Right lobe of liver (tissue), 6 donors: ENCODE data around the gene DPM1. TPM values are rescaled to one million over a fixed set of nuclear protein-coding genes. Genes with fewer than 3 reads are reported as not detected.

ENCODE experiments used
- ATAC-seq, 4 donors: fragments of 200-7000 bp; cut with Tn5 transposase; one replicate each; pipeline ENCODE4 v1.9.1; 2020; ENCODE audit warnings: mild to moderate bottlenecking in 4 of 4, moderate library complexity in 4 of 4
- DNase-seq, 3 donors: peaks; one replicate each; pipeline ENCODE4 v3.0.0-alpha.2; 2020
- H3K27ac ChIP-seq, 3 donors: fragments of 200-600 bp; one replicate each; pipeline ENCODE4 v1.8.0; 2022
- H3K27me3 ChIP-seq, 2 donors: fragments of 200-600 bp; one replicate each; pipeline ENCODE4 v1.8.0; 2022
- H3K36me3 ChIP-seq, 4 donors: fragments of 200-600 bp; sonication (generic) in 1 of 4; one replicate each; pipeline versions ENCODE4 v1.5.1 to v1.8.0; 2017 to 2022; ENCODE audit warnings: control low read depth in 1 of 4
- H3K4me1 ChIP-seq, 4 donors: fragments of 200-600 bp; sonication (generic) in 1 of 4; one replicate each; pipeline versions ENCODE4 v1.5.1 to v1.8.0; 2017 to 2022; ENCODE audit warnings: control low read depth in 1 of 4
- H3K4me3 ChIP-seq, 3 donors: fragments of 200-600 bp; one replicate each; pipeline ENCODE4 v1.8.0; 2022
- H3K9me3 ChIP-seq, 4 donors: fragments of 200-600 bp; sonication (generic) in 1 of 4; one replicate each; pipeline versions ENCODE4 v1.5.1 to v1.8.0; 2017 to 2022; ENCODE audit warnings: control low read depth in 1 of 4
- POLR2A ChIP-seq: fragments of 450-650 bp; IDR thresholded peaks from one replicate; pipeline ENCODE4 v1.6.1; 2017; ENCODE audit warnings: antibody characterized with exemption, mild to moderate bottlenecking
- WGBS: methylation state at CpG from one replicate; pipeline ENCODE4 v1.1.6; 2018; ENCODE audit warnings: low coverage, low lambda C conversion rate; ENCODE audit not compliant: insufficient coverage; ENCODE audit errors: missing lambda C conversion rate; 5-methylcytosine and 5-hydroxymethylcytosine counted together
- intact Hi-C, 2 donors: fragments of 100-400 bp; cut with DNase I; formaldehyde crosslinking; loops; one replicate each; pipeline versions ENCODE4 v1.11.2 to v1.14.1; 2022
- total RNA-seq, 6 experiments: library from RNA; depleted of rRNA in 2 of 6; stranded (reverse); fragments of >200 nt in 2 of 6; fragmentation: NEBNext Ultra II Directional in 3 of 6; extraction: Animal tissue kit (Norgen Biotek cat#: 25700) in 3 of 6; gene quantifications; one replicate each; pipeline versions ENCODE4 v1.1.0 to v1.2.4, GENCODE V29; 2016 to 2023
- TF ChIP-seq, protein P1 (sequence below), 4 donors: fragments of 200-600 bp in 3 of 4; fragments of 450-650 bp in 1 of 4; IDR thresholded peaks; one replicate each; pipeline versions ENCODE4 v1.5.1 to v1.8.0; 2016 to 2022; ENCODE audit warnings: antibody characterized with exemption in 4 of 4, mild to moderate bottlenecking in 2 of 4
- donor health status: DM: no; HTN: yes; CAD: no.
- donor health status: DM: no; HTN: no; CAD: no.
- donor health status: DM: no; HTN: no; CAD: no.
- donor health status: DM: no; HTN: yes; CAD: no.
- donor health status: DM: no; HTN: yes; CAD: no.

DPM1 gene
- total RNA-seq, 6 experiments from 2014 or later: 16.6 to 40.4 (median 21.2) TPM

- WGBS: 87% methylated on average over 5 of the region's 5 CpGs
- no peaks in the 10 kb centered on the region for H3K9me3 ChIP-seq
- TF ChIP-seq, protein P1, sequence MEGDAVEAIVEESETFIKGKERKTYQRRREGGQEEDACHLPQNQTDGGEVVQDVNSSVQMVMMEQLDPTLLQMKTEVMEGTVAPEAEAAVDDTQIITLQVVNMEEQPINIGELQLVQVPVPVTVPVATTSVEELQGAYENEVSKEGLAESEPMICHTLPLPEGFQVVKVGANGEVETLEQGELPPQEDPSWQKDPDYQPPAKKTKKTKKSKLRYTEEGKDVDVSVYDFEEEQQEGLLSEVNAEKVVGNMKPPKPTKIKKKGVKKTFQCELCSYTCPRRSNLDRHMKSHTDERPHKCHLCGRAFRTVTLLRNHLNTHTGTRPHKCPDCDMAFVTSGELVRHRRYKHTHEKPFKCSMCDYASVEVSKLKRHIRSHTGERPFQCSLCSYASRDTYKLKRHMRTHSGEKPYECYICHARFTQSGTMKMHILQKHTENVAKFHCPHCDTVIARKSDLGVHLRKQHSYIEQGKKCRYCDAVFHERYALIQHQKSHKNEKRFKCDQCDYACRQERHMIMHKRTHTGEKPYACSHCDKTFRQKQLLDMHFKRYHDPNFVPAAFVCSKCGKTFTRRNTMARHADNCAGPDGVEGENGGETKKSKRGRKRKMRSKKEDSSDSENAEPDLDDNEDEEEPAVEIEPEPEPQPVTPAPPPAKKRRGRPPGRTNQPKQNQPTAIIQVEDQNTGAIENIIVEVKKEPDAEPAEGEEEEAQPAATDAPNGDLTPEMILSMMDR (IDR thresholded peaks at IDR 0.05): no peak
- TF ChIP-seq POLR2A: no peak
- no peaks in the 10 kb centered on the region for H3K4me1 ChIP-seq
- no peak for DNase-seq
- H3K4me3 ChIP-seq: no peak overlapping the region
- ATAC-seq: peak in 1 of 4 donors; percentile 9
- H3K27ac ChIP-seq: no peak overlapping the region
- intact Hi-C loops: no loop called here
- no peaks in the 10 kb centered on the region for H3K27me3 ChIP-seq
- H3K36me3 ChIP-seq: peaks cover 0 to 9% (median 5%) of the 10 kb centered on the region in 4 donors
Observed at GRCh38 chr20:50885781-50886180, 72.6 kb downstream of the DPM1 start.

DNA sequence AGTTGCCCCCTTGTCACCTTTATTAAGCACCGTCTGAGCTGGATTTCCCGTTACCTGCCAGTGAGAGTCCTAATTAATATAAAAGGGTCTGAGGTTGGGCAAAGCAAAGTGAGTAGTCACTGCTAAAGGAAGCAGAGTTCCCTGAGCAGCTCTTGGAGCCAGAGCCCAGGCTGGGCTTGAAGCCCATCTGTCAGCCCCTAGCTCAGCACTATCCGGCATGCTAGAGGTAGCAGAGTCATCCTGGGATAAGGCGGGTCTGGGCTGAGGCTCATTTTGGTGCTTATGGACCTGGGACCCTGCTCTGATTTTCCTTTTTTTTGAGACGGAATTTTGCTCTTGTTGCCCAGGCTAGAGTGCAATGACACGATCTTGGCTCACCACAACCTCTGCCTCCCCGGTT lies 73.3 kb downstream of the DPM1 start:
- Histone ChIP-seq H3K27me3 (no peaks in the 10 kb centered on the region), H3K36me3 (peaks cover 0 to 9% (median 4%) of the 10 kb centered on the region in 4 donors), H3K4me3 (no peak overlapping the region), H3K4me1 (no peaks in the 10 kb centered on the region), H3K27ac (no peak overlapping the region), H3K9me3 (no peaks in the 10 kb centered on the region)
- DNase-seq (no peak), ATAC-seq (peak in 2 of 4 donors; percentile 28)
- intact Hi-C loops: no loop called here
- WGBS: 67% methylated on average over 4 of the region's 7 CpGs
- TF ChIP-seq POLR2A: no peak
- TF ChIP-seq, protein P1 (IDR thresholded peaks at IDR 0.05): no peak

Other genes with a start within 250 kb of the DPM1 start
- 10 to 100 TPM in 2 of 6 experiments, 1 to 10 TPM in 4; 6.6 to 11.1 (median 8.5) TPM for gene PARD6B, start 227.0 kb downstream of the DPM1 start, total RNA-seq
- 1 to 10 TPM in 1 of 6 experiments, under 1 TPM in 5; 0.31 to 1.4 (median 0.60) TPM for gene BCAS4, start 163.5 kb downstream of the DPM1 start, total RNA-seq
- gene ADNP, start 27.1 kb downstream of the DPM1 start, total RNA-seq: 10 to 100 TPM; 19.8 to 25.9 (median 23.1) TPM
- 1 to 10 TPM; 2.3 to 3.2 (median 2.7) TPM for gene MOCS3, start 286 bp upstream of the DPM1 start, total RNA-seq
- under 1 TPM in 5 of 6 experiments, not detected in 1; 0.18 to 0.51 (median 0.22) TPM for gene KCNG1, start 64.6 kb upstream of the DPM1 start, total RNA-seq